Body of pancreas (tissue), 4 donors: ENCODE results near the gene OR52K2. TPM values are rescaled to one million over a fixed set of nuclear protein-coding genes. Genes with fewer than 3 reads are reported as not detected.
"Not testable (repeated sequence)": the region's sequence is repeated elsewhere in the genome, so short reads cannot be mapped to it uniquely, and the experiment has no call there.

Experiments
- ATAC-seq: fragments of 150-250 bp; one replicate; pipeline ENCODE4 v1.9.1; 2016
- DNase-seq, 4 donors: peaks; one replicate each; pipeline ENCODE4 v3.0.0-alpha.2; 2019
- H3K27ac ChIP-seq, 4 donors: fragments of 200-600 bp; sonication (generic); 1 replicate in 3 of 4; 2 replicates in 1 of 4; pipeline versions ENCODE4 v1.5.1 to v1.6.1; 2016 to 2019; ENCODE audit warnings: mild to moderate bottlenecking in 1 of 4, mixed read lengths in 1 of 4, moderate library complexity in 1 of 4
- H3K27me3 ChIP-seq, 2 donors: fragments of 200-600 bp; sonication (generic); one replicate each; pipeline ENCODE4 v1.6.0; 2016; ENCODE audit warnings: mild to moderate bottlenecking in 1 of 2
- H3K36me3 ChIP-seq, 2 donors: fragments of 200-600 bp; sonication (generic); replicated peaks in 1 of 2; 2 replicates each; pipeline ENCODE4 v1.5.1; 2016; ENCODE audit warnings: low read depth in 2 of 2; ENCODE audit not compliant: insufficient read depth in 1 of 2
- H3K4me1 ChIP-seq: fragments of 200-600 bp; sonication (generic); one replicate; pipeline ENCODE4 v1.6.0; 2016
- H3K4me3 ChIP-seq, 2 donors: fragments of 200-600 bp; sonication (generic); 1 replicate in 1 of 2; 2 replicates in 1 of 2; pipeline ENCODE4 v1.5.1; 2016 to 2019
- H3K9me3 ChIP-seq, 3 donors: fragments of 200-600 bp; sonication (generic); 1 replicate in 2 of 3; 2 replicates in 1 of 3; pipeline ENCODE4 v1.5.1; 2016
- POLR2A ChIP-seq, 3 donors: fragments of 450-650 bp; IDR thresholded peaks; one replicate each; pipeline ENCODE4 v1.6.1; 2016; ENCODE audit warnings: antibody characterized with exemption in 3 of 3, mild to moderate bottlenecking in 2 of 3
- WGBS, 2 donors: methylation state at CpG; one replicate each; pipeline ENCODE4 v1.1.5; 2017; 5-methylcytosine and 5-hydroxymethylcytosine counted together
- intact Hi-C: fragments of 100-400 bp; cut with DNase I; formaldehyde crosslinking; loops from one replicate; pipeline ENCODE4 v1.15.1; 2023
- total RNA-seq, 2 donors: library from RNA; depleted of rRNA; stranded (reverse); fragments of >200 nt; gene quantifications; one replicate each; pipeline ENCODE4 v1.1.0, GENCODE V29; 2016
- TF ChIP-seq, protein P1 (sequence below), 7 experiments: fragments of 450-650 bp in 4 of 7; fragments of 200-600 bp in 3 of 7; sonication (generic) in 3 of 7; IDR thresholded peaks; one replicate each; pipeline ENCODE4 v1.5.1; 2016 to 2019; ENCODE audit warnings: antibody characterized with exemption in 7 of 7

OR52K2 gene
- total RNA-seq: not detected

DNA sequence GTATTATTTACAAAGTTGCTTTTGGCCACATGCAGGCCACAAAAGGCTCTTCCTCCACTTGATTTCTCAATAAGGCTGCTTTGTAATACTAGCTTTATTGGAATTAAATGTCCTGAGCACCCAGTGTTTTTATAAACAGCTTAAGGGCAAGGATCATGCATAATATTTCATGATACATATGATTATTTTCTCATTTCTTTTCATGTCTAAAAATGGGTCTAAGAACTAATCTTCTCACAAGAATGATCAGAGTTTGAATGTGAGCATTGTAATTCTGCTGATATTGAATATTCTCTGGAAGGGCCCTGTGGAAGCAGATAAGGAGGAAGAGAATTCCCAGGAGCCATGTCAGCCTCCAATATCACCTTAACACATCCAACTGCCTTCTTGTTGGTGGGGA, at the start of gene OR52K2:
OR52K2 (plus strand) TSS at position 301 of the 400 bp plus-strand sequence; CDS start at position 346, 45 bp downstream.
- no peaks in the 10 kb centered on the region for H3K4me1 ChIP-seq
- DNase-seq (no peak), ATAC-seq (no peak)
- H3K36me3 ChIP-seq: no peaks in the 10 kb centered on the region
- H3K9me3 ChIP-seq: no peaks in the 10 kb centered on the region
- intact Hi-C loops: no loop called here
- no peak within 1 kb of the TSS for H3K4me3 ChIP-seq
- TF ChIP-seq POLR2A (IDR thresholded peaks at IDR 0.05): no peak
- TF ChIP-seq, protein P1, sequence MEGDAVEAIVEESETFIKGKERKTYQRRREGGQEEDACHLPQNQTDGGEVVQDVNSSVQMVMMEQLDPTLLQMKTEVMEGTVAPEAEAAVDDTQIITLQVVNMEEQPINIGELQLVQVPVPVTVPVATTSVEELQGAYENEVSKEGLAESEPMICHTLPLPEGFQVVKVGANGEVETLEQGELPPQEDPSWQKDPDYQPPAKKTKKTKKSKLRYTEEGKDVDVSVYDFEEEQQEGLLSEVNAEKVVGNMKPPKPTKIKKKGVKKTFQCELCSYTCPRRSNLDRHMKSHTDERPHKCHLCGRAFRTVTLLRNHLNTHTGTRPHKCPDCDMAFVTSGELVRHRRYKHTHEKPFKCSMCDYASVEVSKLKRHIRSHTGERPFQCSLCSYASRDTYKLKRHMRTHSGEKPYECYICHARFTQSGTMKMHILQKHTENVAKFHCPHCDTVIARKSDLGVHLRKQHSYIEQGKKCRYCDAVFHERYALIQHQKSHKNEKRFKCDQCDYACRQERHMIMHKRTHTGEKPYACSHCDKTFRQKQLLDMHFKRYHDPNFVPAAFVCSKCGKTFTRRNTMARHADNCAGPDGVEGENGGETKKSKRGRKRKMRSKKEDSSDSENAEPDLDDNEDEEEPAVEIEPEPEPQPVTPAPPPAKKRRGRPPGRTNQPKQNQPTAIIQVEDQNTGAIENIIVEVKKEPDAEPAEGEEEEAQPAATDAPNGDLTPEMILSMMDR (IDR thresholded peaks at IDR 0.05): no peak
- H3K27ac ChIP-seq: no peak within 1 kb of the TSS
- H3K27me3 ChIP-seq: no peaks in the 10 kb centered on the region

DNA sequence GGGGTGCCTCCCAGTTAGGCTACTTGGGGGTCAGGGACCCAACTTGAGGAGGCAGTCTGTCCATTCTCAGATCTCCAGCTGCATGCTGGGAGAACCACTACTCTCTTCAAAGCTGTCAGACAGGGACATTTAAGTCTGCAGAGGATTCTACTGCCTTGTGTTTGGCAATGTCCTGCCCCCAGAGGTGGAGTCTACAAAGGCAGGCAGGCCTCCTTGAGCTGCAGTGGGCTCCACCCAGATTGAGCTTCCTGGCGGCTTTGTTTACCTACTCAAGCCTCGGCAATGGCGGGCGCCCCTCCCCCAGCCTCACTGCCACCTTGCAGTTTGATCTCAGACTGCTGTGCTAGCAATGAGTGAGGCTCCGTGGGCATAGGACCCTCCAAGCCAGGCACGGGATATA, 42.9 kb upstream of the OR52K2 start:
- H3K36me3 ChIP-seq, H3K4me1 ChIP-seq, H3K9me3 ChIP-seq, H3K27ac ChIP-seq, intact Hi-C loops, ATAC-seq, H3K4me3 ChIP-seq, H3K27me3 ChIP-seq, DNase-seq: not testable (repeated sequence)
- WGBS, 2 donors: 61 to 72% methylated on average over 5 to 6 of the region's 6 CpGs

DNA sequence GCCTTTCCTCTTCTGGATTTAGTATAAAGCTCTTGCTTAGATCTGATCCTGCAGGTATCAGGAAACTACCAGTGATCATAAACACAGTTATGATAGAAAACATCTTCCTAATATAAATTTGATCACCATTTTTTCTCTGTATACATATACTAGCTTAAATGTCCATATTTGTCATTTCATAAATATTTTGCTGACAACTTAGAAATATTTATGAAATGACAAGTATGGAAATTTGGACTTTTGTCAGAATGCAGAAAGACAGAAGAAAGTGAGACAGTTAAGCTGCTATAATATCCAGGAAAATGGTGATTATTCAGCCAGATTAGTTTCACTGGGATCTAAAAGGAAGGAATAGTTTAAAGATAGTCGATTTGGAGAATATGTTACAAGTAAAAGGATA, 32.8 kb upstream of the OR52K2 start:
- TF ChIP-seq, protein P1 (IDR thresholded peaks at IDR 0.05): no peak
- TF ChIP-seq POLR2A (IDR thresholded peaks at IDR 0.05): no peak
- Histone ChIP-seq H3K4me1 (peaks cover 9% of the 10 kb centered on the region), H3K27me3 (no peaks in the 10 kb centered on the region), H3K9me3 (no peaks in the 10 kb centered on the region), H3K27ac (no peak overlapping the region), H3K4me3 (no peak overlapping the region), H3K36me3 (no peaks in the 10 kb centered on the region)
- ATAC-seq (no peak), DNase-seq (no peak)
- 46 to 62% methylated on average over 1 of the region's 1 CpG for WGBS, 2 donors
- intact Hi-C loops: no loop called here

DNA sequence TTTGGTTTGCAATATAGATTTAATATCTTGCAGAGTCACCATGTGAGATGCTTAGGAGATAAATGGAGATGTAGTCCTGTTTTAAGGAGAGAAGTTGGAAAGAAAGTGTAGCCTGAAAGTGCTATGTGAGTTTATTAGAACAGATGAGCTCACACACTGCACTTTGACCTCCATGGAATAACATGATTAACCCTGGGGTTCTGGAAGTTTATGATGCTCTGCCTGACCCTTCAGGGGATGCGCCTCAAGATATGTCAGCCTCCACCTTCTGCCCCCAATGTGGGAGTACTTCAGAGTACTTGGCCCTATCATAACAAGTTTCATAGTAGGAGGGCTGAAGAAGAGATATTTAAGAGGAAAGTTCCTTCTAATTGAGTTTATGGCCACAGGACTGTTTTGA, 32.3 kb upstream of the OR52K2 start:
- intact Hi-C loops: no loop called here
- Histone ChIP-seq H3K9me3 (no peaks in the 10 kb centered on the region), H3K27me3 (no peaks in the 10 kb centered on the region), H3K36me3 (no peaks in the 10 kb centered on the region), H3K27ac (no peak overlapping the region), H3K4me1 (peaks cover 9% of the 10 kb centered on the region), H3K4me3 (no peak overlapping the region)
- WGBS, 2 donors: 61 to 84% methylated on average over 1 of the region's 1 CpG
- ATAC-seq (no peak), DNase-seq (no peak)
- TF ChIP-seq, protein P1 (IDR thresholded peaks at IDR 0.05): no peak
- TF ChIP-seq POLR2A (IDR thresholded peaks at IDR 0.05): no peak

DNA sequence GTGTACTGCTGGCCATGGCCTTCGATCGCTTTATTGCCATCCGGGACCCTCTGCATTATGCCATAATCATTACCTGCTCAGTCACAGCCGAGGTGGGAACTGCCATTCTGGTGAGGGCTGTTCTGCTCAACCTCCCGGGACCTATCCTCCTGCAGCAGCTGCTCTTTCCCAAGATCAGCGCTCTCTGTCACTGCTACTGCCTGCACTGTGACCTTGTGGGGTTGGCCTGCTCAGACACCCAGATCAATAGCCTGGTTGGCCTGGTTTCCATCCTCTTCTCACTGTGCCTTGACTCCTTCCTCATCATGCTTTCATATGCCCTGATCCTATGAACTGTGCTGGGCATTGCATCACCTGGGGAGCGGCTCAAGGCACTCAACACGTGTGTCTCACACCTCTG, 30.7 kb upstream of the OR52K2 start:
- TF ChIP-seq POLR2A (IDR thresholded peaks at IDR 0.05): peak in 1 of 3 donors; percentile 10
- TF ChIP-seq, protein P1 (IDR thresholded peaks at IDR 0.05): no peak
- Histone ChIP-seq H3K4me1 (peaks cover 9% of the 10 kb centered on the region), H3K27me3 (no peaks in the 10 kb centered on the region), H3K36me3 (no peaks in the 10 kb centered on the region), H3K27ac (peak overlapping the region in 3 of 4 donors; percentile 11 to 48 (median 25)), H3K4me3 (no peak overlapping the region), H3K9me3 (no peaks in the 10 kb centered on the region)
- 24 to 36% methylated on average over 6 to 8 of the region's 8 CpGs for WGBS, 2 donors
- DNase-seq: peak; percentile 72 to 83 (median 78)
- intact Hi-C loops: no loop called here
- peak; percentile 95 for ATAC-seq
